ENCODE data around the gene ATRIP.

GRCh38 chr3:48426944-48427629, 19.4 kb upstream of the ATRIP start:
- TF ChIP-seq, protein P1, sequence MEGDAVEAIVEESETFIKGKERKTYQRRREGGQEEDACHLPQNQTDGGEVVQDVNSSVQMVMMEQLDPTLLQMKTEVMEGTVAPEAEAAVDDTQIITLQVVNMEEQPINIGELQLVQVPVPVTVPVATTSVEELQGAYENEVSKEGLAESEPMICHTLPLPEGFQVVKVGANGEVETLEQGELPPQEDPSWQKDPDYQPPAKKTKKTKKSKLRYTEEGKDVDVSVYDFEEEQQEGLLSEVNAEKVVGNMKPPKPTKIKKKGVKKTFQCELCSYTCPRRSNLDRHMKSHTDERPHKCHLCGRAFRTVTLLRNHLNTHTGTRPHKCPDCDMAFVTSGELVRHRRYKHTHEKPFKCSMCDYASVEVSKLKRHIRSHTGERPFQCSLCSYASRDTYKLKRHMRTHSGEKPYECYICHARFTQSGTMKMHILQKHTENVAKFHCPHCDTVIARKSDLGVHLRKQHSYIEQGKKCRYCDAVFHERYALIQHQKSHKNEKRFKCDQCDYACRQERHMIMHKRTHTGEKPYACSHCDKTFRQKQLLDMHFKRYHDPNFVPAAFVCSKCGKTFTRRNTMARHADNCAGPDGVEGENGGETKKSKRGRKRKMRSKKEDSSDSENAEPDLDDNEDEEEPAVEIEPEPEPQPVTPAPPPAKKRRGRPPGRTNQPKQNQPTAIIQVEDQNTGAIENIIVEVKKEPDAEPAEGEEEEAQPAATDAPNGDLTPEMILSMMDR (IDR thresholded peaks at IDR 0.05), result no peak
- no peak for TF ChIP-seq POLR2A (IDR thresholded peaks at IDR 0.05)
